RPMI8226 (cell line): ENCODE data around the gene PRCC.
"Not testable (repeated sequence)": the region's sequence is repeated elsewhere in the genome, so short reads cannot be mapped to it uniquely, and the experiment has no call there.

ENCODE experiments used
- DNase-seq: peaks from one replicate; pipeline ENCODE4 v3.0.0-alpha.2; 2015

PRCC gene

DNA sequence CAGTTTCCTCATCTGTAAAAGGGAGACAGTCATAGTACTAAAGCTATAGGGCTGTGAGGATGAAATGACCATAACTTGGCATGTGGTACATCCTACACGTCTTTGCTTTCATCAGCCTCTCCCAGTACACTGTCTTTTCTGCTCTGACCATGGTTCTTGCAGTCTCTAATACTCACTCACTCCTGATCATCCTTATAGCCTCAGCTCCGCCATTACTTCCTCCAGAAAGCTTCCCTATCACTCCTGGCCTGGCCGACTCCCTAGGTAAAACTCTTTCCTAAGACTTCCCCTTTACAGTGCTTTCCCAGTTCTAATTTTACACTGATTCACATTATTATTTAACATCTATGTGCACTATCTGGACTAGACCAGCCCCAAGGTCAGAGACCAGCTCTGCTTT, 21.5 kb upstream of the PRCC start:
- no peak for DNase-seq

DNA sequence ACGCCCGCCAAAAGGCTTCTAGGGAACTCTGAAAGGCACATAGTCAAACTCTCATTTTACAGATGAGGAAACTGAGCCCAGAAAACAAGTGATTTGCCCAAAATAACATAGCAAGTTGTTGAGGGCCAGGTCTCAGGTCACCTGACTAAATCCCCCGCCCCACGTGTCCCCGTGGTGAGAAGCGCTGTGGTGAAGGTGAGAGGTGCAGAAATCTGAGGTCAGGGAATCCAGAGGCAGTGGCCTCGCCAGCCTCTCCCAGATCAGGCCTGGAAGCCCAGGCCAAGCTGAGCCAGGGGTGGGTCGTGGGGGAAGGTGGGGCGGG, 21.0 kb upstream of the PRCC start:
- DNase-seq, result no peak

DNA sequence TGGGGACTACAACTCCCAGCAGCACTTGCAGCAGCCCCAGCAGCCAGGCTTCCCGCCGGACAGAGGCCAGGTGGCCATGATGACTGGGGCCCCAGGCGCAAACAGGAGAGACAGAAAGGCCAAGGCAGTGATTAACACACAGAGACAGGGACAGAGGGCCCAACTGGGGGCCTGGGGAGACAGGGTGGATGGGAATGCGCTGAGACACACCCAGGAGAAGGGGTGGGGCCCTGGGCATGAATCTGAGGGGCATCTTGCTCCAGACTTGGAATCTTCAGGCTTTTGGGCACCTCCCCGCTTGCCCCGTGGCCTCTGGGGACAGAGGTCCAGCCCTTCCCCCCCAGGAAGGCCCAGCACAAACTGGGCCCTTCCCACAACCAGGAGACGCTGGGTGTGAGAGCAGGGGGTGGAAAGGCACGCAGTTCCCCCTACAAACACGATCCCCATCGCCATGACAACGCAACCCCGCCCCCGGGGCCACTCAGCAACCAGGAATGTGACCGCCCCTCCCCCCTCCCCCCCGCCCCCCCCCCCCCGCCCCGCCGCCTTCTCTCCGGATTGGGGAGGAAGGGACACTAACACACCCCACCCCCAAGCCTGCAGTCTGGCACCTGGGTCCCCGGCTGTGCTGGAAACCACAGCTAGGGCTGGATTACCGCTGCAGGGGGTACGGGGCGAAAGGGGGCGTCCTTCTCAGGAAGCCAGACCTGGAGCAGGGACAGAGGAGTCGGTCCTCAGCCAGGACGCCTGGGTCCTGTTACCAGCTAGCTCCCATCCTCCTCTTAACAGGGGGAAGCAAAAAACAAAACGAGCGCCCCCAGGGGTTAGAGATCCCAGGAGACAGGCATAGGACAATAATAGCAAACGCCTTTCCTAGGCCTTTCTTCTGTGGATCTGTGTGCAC, 20.4 kb upstream of the PRCC start:
- DNase-seq, result peak; percentile 83

DNA sequence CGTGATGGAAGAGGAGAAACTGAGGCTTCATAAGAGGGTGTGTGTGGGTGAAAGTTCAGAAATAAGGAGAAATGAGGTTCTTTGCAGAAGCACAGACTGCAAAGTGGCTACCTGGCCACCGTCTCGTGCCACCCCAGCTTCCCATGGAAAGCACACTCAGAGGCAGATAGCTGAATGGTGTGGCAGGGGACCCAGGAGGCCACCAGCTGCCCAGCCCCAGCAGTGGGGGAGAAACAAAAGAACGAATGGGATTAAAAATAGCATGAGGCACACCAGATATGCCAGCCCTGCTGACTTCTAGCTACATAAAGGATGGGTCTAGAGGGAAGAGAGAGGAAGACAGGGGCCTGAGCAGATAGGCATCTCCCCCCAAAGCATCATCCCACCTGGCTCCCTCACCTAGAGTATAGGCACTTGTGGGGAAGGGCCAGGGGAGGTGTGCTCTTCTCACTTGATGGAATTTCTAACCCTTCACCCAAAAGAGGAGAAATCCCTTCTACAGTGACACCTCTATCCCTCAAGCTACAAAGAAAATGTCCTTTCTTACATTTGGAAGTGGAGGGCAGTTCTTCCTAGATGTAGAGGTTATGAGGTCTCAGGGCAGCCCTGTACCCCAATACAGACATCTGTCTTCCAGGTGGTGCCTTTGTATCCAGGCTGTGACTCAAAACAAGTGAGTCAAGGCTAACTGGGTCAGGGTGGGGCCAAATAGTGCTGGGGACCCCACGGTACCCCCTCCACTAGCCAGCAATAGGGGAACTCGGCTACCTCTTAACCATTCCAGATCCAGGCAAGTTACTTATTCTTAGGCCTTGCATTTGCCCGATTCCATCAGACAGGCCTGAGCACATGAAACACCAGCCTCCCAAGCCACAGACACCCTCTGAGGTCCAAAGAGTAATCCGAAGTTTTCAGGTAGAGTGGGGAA, 19.3 kb upstream of the PRCC start:
- DNase-seq, result peak; percentile 39

DNA sequence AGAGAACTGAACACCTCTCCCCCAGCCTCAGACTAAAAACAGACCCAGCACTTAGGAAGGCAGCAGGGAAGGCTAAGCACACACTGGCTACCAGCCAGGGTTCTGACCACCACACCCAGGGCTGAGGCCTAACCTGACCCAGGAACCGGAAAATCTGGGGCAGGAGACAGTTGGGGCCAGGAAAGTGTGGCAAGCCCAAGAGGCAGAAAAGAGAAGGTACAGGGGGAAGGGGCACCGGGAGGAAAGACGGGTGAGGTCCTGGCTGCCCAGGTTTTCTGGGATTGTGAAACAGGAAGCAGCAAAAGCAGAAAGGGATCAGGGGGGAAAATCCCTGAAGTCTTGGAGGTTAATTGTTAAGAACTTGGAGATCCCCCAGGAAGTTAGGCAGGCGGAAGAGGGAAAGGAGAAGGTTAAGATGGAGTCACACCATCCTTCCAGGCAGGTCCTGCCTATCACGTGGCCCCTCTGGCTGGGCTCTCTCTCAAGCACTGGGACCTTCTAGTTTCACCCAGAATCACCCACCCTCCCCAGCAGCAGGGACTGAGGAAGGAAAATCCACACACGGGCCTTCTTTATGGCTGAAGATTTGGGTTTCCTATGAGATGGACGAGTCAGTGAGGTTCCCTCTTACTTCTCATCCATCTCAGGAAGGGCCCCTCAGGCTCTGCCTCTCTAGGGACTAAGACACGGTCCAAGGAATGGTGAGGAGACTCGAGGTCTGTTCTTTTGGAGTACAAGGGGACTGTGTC, 18.5 kb upstream of the PRCC start:
- peak; percentile 75 for DNase-seq

DNA sequence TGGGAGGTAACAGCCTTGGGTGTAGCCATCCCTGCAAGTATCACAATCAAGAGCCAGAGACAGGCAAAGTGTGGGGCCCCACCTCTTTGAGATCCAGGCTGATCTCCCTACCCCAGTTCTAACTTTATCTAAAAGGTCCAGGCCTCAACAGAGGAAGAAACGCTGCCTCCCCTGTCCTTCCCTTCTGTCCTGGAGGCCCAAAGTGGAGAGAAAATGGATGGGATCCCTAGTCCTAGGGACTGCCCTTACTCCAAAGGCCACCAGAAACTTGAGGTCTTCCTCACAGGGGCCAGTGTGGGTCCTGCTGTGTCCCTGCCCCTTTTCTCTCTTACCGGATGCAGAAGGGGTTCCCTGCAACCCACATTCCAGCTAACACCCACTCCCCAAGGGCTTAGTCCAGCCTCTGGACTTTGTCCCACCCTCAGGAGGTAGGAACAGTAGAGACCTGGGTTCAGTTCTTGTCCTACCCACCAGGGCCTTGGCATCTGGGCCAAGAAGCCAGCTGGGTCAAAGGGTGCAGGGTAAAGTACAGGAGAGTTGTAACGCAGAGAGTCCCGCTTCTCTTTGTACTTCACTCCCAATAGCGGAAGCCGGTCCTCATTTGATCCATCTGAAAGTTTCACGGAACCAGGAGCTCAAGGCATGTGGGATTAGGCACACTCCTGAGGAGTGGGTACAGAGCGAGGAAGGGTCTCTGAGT, 17.8 kb upstream of the PRCC start:
- no peak for DNase-seq

DNA sequence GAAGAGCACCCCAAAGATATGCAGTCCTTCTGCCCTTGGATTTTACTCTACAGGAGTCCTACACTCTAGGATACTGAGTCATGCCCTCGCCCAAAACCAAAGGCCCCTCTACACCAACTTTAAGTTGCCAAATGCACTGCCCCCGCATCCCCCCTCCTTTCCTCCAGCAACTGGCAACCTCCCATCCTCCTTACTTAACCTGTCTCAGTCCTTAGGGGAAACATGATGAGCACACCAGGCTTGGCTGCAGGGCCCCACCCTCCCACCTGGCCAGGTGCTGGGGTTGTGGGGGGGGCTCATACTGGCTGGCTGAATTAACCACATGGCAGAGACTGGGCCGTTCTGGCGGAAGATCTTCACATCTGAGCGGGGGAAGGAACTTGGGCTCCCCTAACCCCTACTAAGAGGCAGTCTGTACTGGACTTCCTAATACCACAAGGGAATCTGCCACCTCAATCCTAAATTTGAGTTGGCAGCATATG, 17.1 kb upstream of the PRCC start:
- DNase-seq, result peak; percentile 85

DNA sequence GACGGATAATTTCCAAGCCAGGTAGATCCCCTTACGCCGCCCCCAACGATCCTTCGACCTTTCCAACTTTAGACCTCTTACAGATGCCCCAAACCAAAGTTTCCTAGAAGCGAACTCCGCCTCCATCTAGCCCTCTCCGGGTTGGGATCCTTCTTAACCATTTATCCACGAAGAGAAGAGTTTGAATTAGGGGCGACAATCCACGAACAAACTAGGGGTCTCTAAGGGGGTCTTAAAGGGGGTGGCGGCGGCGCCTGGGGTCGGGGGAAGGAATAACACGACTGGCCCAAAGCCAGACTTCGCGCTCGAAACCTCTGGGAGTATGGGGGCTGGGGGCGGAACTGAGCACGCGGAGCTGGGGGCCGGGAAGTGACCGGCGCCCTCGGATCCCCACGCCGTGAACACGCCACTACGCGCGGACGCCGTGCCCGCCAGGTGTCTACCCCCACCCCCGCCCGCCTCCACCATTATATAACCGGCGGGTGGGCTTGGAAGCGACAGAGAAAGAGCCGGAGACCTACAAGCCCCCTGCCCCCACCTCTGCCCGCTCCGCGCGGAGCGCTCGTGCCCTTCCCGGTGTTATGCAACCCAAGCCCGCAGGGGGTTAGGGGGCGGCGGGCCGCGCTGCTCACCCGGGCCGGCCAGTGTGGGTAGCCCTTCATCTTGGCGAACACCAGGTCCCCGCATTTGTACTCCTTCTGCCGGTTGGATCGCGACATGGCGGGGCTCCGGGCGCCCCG, 16.5 kb upstream of the PRCC start:
- DNase-seq, result peak; percentile 58

DNA sequence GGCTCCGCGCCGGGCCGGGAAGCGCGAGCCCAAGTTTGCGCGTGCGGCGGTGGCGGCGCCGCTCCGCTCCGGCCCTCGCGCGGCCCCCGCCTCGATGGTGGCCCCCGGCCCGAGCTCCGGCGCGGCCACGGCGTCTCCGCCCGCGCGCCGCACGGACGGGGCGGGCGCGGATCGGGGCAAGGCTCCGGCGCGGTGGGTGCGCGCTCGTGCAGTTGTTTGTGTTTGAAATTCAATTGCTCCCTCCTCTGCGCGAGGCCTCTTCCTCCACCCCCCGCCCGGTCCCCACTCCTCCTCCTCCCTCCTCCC, 15.9 kb upstream of the PRCC start, which contains the start of gene HDGF:
TSS of gene HDGF (minus strand) at position 225 of the 306 bp plus-strand sequence. CDS start 246 bp downstream, outside the sequence.
- no peak for DNase-seq

DNA sequence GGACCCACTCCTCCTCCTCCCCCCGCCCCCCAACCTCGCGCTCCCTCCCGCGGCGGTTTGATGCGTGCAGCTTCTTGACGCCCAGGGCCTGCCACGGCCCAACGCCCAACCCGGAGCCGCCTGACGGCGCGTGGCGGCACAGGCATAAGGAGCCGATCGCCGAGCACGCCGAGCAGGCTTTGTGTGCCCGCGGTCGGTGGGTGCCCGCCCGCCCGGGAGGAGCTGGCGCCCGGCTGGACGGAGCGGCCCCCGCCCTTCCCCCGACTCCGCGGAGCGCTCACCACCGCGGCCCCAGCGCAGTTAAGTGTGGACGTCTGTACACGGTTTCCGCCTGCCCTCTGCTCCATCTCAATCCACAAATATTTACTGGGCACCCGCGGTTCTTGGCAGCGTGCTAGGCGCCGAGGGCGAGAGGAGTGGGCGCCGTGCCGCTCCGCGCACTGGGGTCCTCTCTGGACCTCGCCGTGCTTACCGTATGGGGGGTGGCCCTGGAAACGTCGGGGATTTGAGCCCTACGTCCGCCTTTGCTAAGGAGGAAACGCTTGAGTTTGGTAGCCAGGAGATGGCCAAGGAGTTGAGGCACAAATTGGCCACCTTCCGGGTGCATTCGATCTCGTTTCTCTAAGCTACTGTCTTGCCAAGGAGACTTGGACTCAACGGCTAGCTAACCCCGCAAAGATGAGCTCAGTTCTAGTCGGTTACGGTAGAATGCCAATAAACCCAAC, 15.4 kb upstream of the PRCC start:
- DNase-seq, result peak; percentile 99

DNA sequence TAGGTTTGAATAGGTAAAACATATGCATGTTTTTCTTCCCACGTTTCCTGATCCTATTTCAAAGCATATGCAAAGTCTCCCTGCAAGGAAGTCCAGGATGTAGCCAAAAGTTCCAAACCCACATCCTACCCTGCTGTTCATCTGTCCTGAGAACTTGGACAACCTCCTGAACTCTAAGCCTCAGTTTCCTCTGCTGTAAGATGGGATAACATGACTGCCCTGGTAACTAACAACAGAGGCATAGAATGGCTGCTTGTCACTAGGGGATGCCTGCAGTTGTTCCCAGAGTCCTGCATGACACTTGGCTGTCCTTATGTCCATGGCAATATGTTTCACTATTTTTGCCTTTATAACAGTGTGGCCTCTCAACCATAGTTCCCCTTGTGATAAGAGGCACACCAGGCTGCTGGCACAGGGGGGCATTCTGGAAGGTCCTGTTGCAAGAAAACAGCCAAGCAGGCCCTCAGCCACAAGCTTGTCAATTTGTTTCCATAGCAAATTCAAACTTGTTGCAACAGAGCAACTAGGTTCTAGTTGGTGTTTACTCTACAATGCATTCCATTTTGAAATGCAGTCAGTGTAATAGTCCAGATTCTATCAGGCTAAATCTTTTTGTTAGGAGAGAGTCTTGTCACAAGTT, 14.4 kb upstream of the PRCC start:
- no peak for DNase-seq

DNA sequence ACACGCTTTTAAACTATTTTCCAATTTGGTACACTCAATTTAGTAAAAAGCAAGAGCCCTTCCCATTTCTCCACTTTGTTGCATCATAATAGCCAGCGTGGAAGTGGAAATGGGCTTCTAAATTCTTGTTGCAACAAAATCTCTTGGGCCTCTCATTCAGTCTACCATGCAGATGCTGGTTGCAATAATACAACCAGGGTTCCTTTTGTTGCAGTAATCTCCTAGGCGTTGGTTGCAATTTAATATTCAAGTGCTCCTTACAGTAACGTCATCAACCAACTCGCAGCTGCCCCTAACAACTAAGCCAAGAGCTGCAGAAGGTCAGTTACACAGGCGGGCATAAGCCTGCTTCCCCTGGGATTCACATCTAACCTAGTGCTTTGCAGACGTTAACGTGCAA, 13.1 kb upstream of the PRCC start:
- no peak for DNase-seq

DNA sequence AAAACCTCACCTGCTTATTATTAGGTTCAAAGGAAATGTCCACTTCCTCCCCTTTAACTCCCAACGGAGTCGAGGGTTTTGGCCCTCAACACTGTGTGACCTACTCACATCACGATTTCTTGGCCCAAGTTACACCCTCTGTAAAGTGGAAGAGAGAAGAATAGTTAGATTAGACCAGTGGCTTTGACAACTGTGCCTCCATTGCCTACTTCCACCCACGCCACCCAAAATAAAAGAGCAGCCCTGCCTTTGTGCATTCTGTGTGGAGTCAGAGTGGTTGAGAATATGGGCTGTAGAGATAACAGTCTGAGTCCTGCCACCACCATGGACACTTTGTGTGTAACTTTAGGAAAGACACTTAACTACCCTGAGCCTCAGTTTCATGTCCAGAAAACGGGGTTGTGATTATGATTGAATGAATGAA, 11.8 kb upstream of the PRCC start:
- no peak for DNase-seq

DNA sequence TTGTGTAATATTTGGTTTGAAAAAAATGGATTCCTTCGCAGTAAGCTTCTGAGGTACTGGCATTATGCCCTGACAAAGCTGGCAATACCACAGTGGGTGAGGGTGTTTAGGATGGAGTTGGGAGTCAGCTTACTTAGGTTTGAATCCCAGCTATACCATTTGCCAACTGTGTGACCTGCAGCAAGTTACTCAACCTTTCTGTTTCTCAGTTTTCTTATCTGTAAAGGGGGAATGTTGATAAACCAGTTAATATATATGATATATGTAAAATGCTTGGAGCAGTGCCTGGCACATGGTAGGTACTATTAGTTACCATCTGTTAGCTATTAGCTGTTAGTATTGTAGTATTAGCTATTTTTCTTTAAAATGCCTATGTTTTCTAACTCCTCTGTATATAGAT, 11.0 kb upstream of the PRCC start:
- no peak for DNase-seq

DNA sequence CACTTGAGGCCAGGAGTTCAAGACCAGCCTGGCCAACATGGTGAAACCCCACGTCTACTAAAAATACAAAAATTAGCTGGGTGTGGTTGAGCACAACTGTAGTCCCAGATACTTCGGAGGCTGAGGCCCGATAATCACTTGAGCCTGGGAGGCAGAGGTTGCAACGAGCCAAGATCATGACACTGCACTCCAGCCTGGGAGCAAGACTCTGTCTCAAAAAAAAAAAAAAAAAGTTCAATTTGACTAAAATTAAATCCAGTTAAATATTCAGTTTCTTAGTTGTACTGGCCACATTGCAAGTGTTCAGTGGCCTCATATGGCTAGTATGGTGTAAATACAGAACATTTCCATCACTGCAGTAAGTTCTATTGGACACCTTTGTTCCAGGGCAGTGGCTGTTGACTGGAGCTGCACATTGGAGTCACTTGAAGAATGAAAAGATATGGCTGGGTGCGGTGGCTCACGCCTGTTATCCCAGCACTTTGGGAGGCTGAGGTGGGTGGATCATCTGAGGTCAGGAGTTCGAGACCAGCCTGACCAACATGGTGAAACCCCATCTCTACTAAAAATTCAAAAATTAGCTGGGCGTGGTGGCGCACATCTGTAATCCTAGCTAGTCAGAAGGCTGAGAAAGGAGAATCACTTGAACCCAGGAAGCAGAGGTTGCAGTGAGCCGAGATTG, 9.6 kb upstream of the PRCC start:
- not testable (repeated sequence) for DNase-seq

DNA sequence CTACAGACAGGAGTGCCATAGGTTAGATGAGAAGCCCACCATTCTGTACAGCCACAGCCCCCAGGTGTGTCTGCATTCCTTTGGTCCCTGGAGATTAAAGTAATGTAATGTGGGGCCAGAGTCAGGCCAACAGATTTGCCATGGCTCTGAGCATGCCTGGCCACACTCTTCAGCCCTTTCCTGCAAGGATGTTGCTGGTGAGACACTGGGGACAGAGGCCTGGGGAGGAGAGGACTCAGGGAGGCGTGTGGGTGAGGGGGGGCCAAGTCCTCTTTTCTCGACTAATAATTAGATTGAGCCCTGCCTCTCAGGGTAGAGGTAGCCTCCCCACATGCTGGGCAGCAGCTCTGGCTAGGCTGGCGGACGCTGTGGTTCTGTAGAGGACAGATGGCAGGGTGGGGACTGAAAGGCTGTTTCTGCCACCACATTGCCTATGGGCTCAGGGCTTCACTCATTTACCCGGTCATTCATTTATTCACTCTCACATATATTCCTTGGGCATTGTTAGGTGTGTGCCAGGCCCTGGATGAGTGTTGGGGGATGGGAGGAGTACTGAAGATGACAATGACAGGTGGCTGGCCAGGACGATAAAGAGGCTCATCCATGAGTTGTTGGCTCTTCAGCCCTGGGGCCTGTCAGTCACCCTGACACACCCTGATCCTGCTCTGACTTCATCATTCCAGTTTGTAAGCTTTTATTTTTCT, 7.1 kb upstream of the PRCC start:
- no peak for DNase-seq

DNA sequence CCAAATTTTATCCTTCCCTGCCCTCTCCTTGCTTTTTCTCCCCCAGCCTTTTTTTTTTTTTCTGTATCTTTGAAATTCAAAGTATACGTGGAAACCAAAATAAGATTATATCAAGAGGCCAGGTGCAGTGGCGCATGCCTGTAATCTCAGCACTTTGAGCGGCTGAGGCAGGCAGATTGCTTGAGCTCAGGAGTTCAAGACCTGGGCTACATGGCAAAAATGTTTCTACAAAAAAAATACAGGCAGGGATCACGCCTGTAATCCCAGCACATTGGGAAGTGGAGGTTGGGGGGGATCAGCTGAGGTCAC, 6.6 kb upstream of the PRCC start:
- DNase-seq, result no peak

DNA sequence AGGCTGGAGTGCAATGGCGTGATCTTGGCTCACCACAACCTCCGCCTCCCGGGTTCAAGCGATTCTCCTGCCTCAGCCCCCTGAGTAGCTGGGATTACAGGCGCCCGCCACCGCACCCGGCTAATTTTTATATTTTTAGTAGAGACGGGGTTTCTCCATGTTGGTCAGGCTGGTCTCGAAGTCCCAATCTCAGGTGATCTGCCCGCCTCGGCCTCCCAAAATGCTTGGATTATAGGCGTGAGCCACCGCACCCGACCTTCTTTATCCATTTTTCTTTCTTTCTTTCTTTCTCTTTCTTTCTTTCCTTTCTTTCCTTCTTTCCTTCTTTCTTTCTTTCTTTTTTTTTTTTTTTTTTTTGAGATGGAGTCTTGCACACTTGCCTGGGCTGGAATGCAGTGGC, 2.2 kb upstream of the PRCC start:
- not testable (repeated sequence) for DNase-seq

DNA sequence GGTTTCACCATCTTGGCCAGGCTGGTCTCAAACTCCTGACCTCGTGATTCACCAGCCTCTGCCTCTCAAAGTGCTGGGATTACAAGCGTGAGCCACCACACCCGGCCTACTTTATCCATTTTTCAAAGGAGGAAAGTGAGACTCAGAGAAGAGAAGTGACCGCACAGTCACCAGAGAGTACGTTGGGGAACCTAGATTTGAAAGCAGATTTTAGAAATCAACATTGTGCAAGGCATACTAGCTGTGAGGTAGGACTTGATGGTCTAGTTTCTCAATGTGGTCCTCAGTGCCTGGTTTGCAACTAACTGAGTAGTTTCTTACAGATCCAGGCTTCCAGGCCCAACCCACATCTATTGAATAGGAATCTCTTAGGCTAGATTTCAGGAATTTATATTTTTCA, 1.7 kb upstream of the PRCC start:
- DNase-seq, result no peak
